Measurements from ENCODE around the gene TFF3.

GRCh38 chr21:42351626-42352440 lies 36.6 kb upstream of the TFF3 start:
- TF ChIP-seq EP300 (IDR thresholded peaks at IDR 0.05) (no peak), CTCF (IDR thresholded peaks at IDR 0.05) (no peak), POLR2A (IDR thresholded peaks at IDR 0.05) (no peak), POLR2AphosphoS5 (IDR thresholded peaks at IDR 0.05) (no peak)

Data from suprapubic skin (tissue), 4 donors.